ENCODE results near the gene ACCS. TPM values are rescaled to one million over a fixed set of nuclear protein-coding genes. Genes with fewer than 3 reads are reported as not detected.

Gene ACCS
- total and polyA plus RNA-seq, 2 of the 4 experiments (the other 2 are of a cell fraction), result 1.8 to 7.3 TPM

GRCh38 chr11:44128729-44129128 lies 62.7 kb downstream of the ACCS start:
- Histone ChIP-seq H2AK9ac (replicated peaks; ENCODE audit: low read depth, low read length, poor library complexity) (no peak overlapping the region), H2BK20ac (ENCODE audit: low read depth, low read length) (no peak overlapping the region), H3K4ac (ENCODE audit: low read depth, low read length) (no peak overlapping the region), H4K8ac (ENCODE audit: low read depth in 2 of 2, low read length in 2 of 2) (no peak overlapping the region), H3K27ac (ENCODE audit: insufficient read depth, low read length) (no peak overlapping the region), H3K79me1 (ENCODE audit: low read depth in 1 of 2, low read length in 2 of 2) (no peaks in the 10 kb centered on the region; a peak in 1 of 4 replicates), H3K23ac (ENCODE audit: low read depth, low read length) (no peak overlapping the region), H3K56ac (ENCODE audit: extremely low read depth, insufficient read depth, low read length) (no peak overlapping the region), H2BK15ac (ENCODE audit: low read depth, low read length) (no peak overlapping the region), H4K20me1 (ENCODE audit: insufficient read depth, low read length) (no peaks in the 10 kb centered on the region), H3K36me3 (ENCODE audit: control insufficient read depth, insufficient read depth, low read length) (peaks cover 36% of the 10 kb centered on the region), H3K27me3 (ENCODE audit: control insufficient read depth, insufficient read depth, low read length) (no peaks in the 10 kb centered on the region), H2AK5ac (ENCODE audit: low read depth, low read length) (no peak overlapping the region), H2AFZ (replicated peaks; ENCODE audit: low read length, poor library complexity) (no peak overlapping the region), H3K4me2 (ENCODE audit: low read depth, low read length) (no peak overlapping the region), H3K4me1 (ENCODE audit: control insufficient read depth, insufficient read depth, low read length) (no peaks in the 10 kb centered on the region), H3K18ac (ENCODE audit: low read depth, low read length) (no peak overlapping the region), H3K4me3 (ENCODE audit: insufficient read depth, low read depth, low read length) (no peak overlapping the region), H2BK120ac (ENCODE audit: low read depth, low read length) (no peak overlapping the region), H2BK5ac (ENCODE audit: low read depth, low read length, poor library complexity, severe bottlenecking) (no peak overlapping the region), H3K14ac (replicated peaks; ENCODE audit: low read depth, low read length) (no peak overlapping the region), H3K9ac (ENCODE audit: low read depth, low read length) (no peak overlapping the region), H3K9me3 (ENCODE audit: control insufficient read depth, insufficient read depth, low read length) (no peaks in the 10 kb centered on the region), H4K91ac (ENCODE audit: insufficient read depth, low read depth, low read length) (no peak overlapping the region), H4K5ac (ENCODE audit: low read depth, low read length) (no peak overlapping the region), H3K9me1 (ENCODE audit: insufficient read depth, low read length) (no peaks in the 10 kb centered on the region)
- ChIA-PET CTCF (interaction anchor here (0.8 kb wide), 1 partner anchor 15 kb away, joined by 4 read pairs; no protein-coding TSS in a partner anchor), POLR2A (ENCODE audit: unreplicated experiment) (no interaction called here)
- no CpG with 5 or more reads among the region's 3 CpGs for WGBS, 2 experiments (ENCODE audit: extremely low coverage in 2 of 2, insufficient read length in 1 of 2)
- in situ Hi-C loops (cut with MboI; ENCODE audit: low sequenced_read_pairs) (no loop called here), dilution Hi-C loops (cut with HindIII; ENCODE audit: low sequenced_read_pairs, unreplicated experiment) (no loop called here), intact Hi-C loops (cut with micrococcal nuclease) (no loop called here)
- ATAC-seq (ENCODE audit: low read depth), result no peak
- TF ChIP-seq FOS (IDR thresholded peaks at IDR 0.05; ENCODE audit: low read depth, low read length), result no peak
- BruUV-seq (replicated peaks), result no TSS peak
- no peak for DNase-seq

Data from IMR-90 (cell line).